GM18868 (cell line): Measurements from ENCODE around the gene HEY2.
"Not testable (repeated sequence)": the region's sequence is repeated elsewhere in the genome, so short reads cannot be mapped to it uniquely, and the experiment has no call there.

Experiments used
- ATAC-seq: cut with Tn5 transposase; IDR thresholded peaks from one replicate; pipeline ENCODE4 v1.9.1; 2021; ENCODE audit warnings: mild to moderate bottlenecking, moderate library complexity; ENCODE audit not compliant: unreplicated experiment

HEY2 gene

GRCh38 chr6:125749173-125749864 lies at the start of gene HEY2:
Gene HEY2, plus strand, starts transcription at chr6:125749632. Its CDS starts 145 bp downstream, at chr6:125749777.
- peak; percentile 87 for ATAC-seq

DNA sequence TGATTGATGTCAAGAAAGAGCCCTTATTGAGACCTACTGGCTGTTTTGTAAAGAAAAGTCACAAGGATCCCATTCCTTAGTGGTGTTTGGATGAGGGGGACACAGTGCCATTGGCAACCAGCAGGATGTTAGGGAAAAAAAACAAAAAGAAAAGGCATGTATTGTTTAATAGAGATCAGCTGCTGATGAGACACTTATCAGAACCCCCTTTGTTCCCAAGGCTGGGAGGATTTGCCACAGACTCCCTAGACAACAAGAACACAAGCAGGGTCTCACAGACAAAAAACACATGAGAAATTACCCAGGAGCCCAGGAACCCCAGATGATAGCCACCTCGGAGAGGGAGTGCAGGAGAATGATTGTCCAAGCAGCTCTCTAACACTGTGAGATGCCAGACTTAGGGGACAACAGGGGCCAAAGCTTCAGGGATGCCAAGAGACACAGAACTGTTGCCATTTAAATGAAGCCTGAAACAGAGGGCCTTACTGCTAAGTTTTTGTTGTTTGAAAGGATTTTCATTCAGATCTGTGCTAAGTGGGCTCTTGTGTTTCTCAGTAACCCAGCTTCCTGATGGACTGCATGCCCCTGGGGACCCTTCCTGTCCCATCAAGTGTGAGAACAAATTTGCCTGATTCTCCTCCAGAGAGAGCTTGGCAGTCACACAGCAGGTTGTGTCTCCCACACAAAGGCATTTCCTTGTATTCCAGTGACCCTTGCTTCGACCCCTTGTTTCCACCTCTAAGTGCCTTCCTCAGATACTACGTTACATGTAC lies 48.7 kb upstream of the HEY2 start:
- no peak for ATAC-seq

GRCh38 chr6:125701354-125701668 lies 48.1 kb upstream of the HEY2 start:
- ATAC-seq, result no peak

DNA sequence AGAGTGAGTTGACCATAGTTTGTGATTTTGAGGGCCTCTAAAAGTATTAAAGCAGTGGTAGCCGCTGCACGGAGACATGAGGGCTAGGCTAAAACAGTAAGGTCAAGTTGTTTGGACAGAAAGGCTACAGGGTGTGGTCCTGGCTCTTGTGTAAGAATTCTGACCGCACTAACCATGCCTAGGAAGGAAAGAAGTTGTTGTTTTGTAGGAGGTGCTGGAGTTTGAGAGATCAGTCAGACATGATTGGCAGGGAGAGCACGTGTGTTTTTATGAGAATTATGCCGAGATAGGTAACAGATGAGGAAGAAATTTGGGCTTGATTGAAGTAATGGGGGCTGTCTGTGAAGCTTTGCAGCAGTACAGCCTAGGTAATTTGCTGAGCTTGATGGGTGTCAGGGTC lies 45.5 kb upstream of the HEY2 start:
- not testable (repeated sequence) for ATAC-seq

GRCh38 chr6:125707615-125708243 lies 41.7 kb upstream of the HEY2 start:
- no peak for ATAC-seq

DNA sequence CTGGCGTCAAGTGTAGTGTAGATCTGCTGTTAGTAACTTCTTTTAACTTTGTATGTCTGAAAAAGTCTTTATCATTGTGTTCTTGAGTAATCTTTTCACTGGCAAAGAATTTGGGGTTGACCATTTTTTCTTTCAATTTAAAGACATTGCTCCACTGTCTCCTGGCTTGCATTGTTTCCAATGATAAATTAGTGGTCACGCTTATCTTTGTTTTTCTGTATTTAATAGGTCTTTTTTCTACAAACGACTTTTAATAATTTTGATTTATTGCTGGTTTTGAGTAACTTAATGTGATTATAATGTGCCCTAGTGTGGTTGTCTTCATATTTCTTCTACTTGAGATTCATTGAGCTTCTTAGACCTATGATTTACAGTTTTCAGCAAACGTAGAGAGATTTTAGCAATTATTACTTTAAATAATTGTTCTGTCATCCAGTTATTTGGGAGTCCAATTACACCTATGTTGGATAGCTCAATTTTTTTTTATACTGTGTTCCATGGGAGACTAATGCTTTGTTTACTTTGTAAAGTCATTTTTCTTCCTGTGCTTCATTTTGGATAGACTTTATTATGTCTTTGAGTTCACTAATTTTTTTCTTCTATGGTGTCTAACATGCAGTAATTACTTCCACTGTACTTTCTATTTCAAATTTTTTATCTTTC lies 38.3 kb upstream of the HEY2 start:
- ATAC-seq, result no peak

DNA sequence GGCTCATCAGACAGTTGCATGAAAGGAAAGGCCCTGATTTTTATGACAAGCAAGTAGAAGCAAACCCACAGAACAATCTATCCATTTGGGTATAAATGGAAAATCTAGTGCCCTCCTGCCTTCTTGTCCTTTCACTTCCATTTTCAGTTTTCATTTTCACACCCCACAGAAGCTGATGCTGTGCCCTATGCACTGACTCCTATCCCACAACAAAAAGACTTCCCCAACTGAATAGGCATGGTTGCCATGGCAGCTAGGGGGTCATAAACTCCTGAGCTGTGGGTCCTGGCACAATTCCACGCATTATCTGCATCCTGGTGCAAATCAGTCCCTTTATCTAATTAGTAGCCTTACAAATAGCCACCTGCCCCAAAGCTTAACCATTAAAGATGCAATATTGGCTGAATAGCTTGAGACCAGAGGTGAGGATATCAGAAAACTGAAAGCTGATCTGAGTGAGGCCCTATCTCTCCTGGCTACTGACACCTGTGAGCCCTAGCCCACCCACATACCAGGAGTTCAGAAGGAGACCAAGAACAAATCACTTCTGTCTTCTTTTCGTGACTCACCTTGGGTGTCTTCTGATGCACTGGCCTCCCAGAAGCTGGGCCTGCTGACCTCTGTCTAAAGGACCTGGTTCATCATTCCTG lies 34.9 kb upstream of the HEY2 start:
- ATAC-seq, result peak; percentile 73

DNA sequence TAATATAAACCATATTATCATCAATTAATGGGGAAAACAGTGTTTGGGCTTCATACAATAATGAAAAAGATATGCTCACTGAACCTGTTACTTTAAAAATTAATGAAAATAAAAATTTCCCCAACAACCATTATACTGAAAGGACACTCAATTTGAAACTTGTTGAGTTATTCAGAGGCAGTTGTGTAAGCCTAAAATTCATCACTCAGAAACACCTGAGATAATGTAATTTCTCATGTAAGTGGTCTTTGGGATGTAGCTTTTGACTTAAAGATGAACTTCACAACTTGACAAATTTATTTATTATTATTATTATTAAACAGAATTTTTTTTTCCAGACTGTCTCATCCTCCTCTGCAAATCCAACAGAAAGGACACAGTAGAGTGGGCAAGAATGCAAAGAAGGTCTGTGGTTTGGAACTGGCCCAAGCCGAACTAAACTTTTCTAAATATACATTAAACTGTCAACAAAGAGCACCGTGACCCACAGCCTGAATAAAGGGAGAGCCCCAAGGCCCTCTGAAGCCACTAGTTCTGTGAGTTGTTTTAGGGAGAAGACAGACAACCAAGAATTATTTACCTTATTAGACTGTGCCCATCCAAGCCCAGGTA lies 32.2 kb upstream of the HEY2 start:
- peak; percentile 81 for ATAC-seq

GRCh38 chr6:125718109-125718508 lies 31.3 kb upstream of the HEY2 start:
- ATAC-seq, result no peak

GRCh38 chr6:125722886-125723285 lies 26.5 kb upstream of the HEY2 start:
- ATAC-seq, result no peak

DNA sequence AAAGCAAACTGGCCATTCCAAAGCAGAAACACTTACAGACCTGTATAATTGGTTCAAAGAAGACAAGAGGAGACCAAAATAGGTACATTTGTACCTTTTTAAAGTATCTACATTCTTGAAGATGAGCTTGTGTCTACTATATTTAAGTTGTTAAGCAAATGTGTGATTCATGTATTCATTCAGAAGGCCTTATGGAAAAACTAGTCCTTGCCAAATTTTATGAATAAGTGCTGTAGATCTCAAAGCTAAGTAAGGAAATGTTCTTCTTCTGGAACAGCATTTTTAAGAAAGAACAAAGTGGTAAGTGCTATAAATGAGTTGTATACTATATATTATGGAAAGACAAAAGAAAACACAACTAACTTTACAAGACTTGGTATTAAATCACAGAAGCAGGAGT lies 22.2 kb upstream of the HEY2 start:
- ATAC-seq, result no peak

- ATAC-seq, result no peak
Observed at GRCh38 chr6:125728739-125729138, 20.7 kb upstream of the HEY2 start.

DNA sequence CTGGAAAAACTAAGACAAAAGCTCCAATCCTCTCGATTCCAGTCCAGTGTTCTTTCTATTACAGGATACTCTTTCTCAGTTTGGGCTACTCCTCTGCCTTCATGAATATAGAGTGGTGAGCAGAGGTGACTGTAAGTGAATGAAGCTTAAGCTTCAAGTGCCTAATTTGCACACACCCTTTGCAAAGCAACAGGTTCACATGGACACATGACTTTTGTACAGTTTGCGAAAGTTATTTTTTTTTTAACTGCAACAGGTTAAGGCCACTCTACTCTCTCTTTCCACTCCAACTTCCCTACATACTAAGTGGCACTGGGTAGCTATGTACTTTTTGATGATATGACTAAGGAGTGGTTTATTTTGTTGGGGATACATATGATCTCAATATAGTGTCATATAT lies 19.4 kb upstream of the HEY2 start:
- ATAC-seq, result no peak

- ATAC-seq, result peak; percentile 67
Observed at GRCh38 chr6:125732398-125732797, 17.0 kb upstream of the HEY2 start.

GRCh38 chr6:125733516-125734300 lies 15.7 kb upstream of the HEY2 start:
- ATAC-seq, result no peak

- ATAC-seq, result no peak
Observed at GRCh38 chr6:125738276-125738675, 11.2 kb upstream of the HEY2 start.

DNA sequence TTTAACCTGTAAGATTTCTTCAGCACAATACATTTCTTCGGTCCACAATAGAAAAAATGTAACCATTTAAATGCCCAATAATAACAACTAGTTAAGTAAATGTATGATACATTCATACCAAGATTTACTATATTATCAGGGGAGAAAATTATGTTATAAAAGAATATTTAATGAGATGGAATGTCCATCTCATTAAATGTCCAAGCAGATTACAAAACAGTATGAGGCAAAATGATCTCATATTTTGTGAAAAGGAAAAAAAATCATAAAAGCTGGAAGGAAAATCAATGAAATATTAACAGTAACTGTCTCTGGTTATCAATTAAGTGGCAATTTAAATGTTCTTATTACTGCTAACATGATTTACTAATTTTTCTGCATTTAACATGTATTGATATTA lies 10.1 kb upstream of the HEY2 start:
- ATAC-seq, result no peak

GRCh38 chr6:125741336-125741735 lies 8.1 kb upstream of the HEY2 start:
- no peak for ATAC-seq

DNA sequence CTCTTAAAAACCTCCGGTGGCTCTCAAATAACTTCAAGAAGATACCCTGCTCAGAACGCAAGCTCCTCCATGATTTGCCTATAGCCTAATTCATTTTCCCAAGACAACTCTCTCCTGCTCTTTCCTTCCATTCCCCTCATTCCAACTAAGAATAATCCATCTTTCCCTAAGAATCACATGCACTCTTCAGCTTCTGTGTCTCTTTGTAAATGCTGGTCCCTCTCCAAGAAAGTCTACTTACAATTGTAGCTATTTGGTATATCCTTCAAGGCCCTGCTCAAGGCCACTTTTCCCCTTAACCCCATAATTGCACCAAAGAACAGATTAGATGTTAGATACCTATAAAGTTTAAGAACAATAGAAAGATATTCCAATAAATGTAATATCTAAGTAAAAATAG lies 7.4 kb upstream of the HEY2 start:
- ATAC-seq, result no peak
